ENCODE measurements around the gene ARRDC2.

Gene ARRDC2

GRCh38 chr19:18041054-18041453 is 33.1 kb downstream of the ARRDC2 start:
- TF ChIP-seq CREB1 (IDR thresholded peaks at IDR 0.05; ENCODE audit: low read depth) = no peak
- no peak for TF ChIP-seq MAX (IDR thresholded peaks at IDR 0.05)
- TF ChIP-seq, protein P1, sequence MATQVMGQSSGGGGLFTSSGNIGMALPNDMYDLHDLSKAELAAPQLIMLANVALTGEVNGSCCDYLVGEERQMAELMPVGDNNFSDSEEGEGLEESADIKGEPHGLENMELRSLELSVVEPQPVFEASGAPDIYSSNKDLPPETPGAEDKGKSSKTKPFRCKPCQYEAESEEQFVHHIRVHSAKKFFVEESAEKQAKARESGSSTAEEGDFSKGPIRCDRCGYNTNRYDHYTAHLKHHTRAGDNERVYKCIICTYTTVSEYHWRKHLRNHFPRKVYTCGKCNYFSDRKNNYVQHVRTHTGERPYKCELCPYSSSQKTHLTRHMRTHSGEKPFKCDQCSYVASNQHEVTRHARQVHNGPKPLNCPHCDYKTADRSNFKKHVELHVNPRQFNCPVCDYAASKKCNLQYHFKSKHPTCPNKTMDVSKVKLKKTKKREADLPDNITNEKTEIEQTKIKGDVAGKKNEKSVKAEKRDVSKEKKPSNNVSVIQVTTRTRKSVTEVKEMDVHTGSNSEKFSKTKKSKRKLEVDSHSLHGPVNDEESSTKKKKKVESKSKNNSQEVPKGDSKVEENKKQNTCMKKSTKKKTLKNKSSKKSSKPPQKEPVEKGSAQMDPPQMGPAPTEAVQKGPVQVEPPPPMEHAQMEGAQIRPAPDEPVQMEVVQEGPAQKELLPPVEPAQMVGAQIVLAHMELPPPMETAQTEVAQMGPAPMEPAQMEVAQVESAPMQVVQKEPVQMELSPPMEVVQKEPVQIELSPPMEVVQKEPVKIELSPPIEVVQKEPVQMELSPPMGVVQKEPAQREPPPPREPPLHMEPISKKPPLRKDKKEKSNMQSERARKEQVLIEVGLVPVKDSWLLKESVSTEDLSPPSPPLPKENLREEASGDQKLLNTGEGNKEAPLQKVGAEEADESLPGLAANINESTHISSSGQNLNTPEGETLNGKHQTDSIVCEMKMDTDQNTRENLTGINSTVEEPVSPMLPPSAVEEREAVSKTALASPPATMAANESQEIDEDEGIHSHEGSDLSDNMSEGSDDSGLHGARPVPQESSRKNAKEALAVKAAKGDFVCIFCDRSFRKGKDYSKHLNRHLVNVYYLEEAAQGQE (IDR thresholded peaks at IDR 0.05; ENCODE audit: low read depth) = no peak
- no peak for TF ChIP-seq TCF12 (IDR thresholded peaks at IDR 0.05; ENCODE audit: low read depth)
- no peak for TF ChIP-seq EGR1 (IDR thresholded peaks at IDR 0.05)
- no peak for TF ChIP-seq ZBTB7A (IDR thresholded peaks at IDR 0.05; ENCODE audit: low read depth)
- TF ChIP-seq FOXM1 (IDR thresholded peaks at IDR 0.05; ENCODE audit: borderline replicate concordance, low read depth) = no peak
- no peak for TF ChIP-seq YY1 (IDR thresholded peaks at IDR 0.05; ENCODE audit: low read depth)
- TF ChIP-seq TAF1 (IDR thresholded peaks at IDR 0.05; ENCODE audit: low read depth) = no peak
- TF ChIP-seq CEBPB (IDR thresholded peaks at IDR 0.05) = no peak
- no peak for TF ChIP-seq EP300 (IDR thresholded peaks at IDR 0.05; ENCODE audit: borderline replicate concordance)
- no peak for TF ChIP-seq RAD21 (IDR thresholded peaks at IDR 0.05; ENCODE audit: low read depth)
- TF ChIP-seq USF1 (IDR thresholded peaks at IDR 0.05) = no peak
- no peak for TF ChIP-seq TEAD4 (IDR thresholded peaks at IDR 0.05)
- no peak for TF ChIP-seq NFIC (IDR thresholded peaks at IDR 0.05)

- TF ChIP-seq CEBPB (IDR thresholded peaks at IDR 0.05) (no peak), FOXM1 (IDR thresholded peaks at IDR 0.05; ENCODE audit: borderline replicate concordance, low read depth) (no peak), ZBTB7A (IDR thresholded peaks at IDR 0.05; ENCODE audit: low read depth) (no peak), NFIC (IDR thresholded peaks at IDR 0.05) (no peak), CREB1 (IDR thresholded peaks at IDR 0.05; ENCODE audit: low read depth) (no peak), RAD21 (IDR thresholded peaks at IDR 0.05; ENCODE audit: low read depth) (no peak), EGR1 (IDR thresholded peaks at IDR 0.05) (no peak), USF1 (IDR thresholded peaks at IDR 0.05) (no peak), TCF12 (IDR thresholded peaks at IDR 0.05; ENCODE audit: low read depth) (no peak), TEAD4 (IDR thresholded peaks at IDR 0.05) (no peak), TAF1 (IDR thresholded peaks at IDR 0.05; ENCODE audit: low read depth) (no peak), MAX (IDR thresholded peaks at IDR 0.05) (no peak), EP300 (IDR thresholded peaks at IDR 0.05; ENCODE audit: borderline replicate concordance) (no peak), YY1 (IDR thresholded peaks at IDR 0.05; ENCODE audit: low read depth) (no peak)
- TF ChIP-seq, protein P1 (IDR thresholded peaks at IDR 0.05; ENCODE audit: low read depth) = no peak
These were observed 35.7 kb downstream of the ARRDC2 start for GRCh38 chr19:18043676-18044075.

GRCh38 chr19:18044825-18045304 is 36.9 kb downstream of the ARRDC2 start:
- TF ChIP-seq NFIC (IDR thresholded peaks at IDR 0.05) (no peak), TEAD4 (IDR thresholded peaks at IDR 0.05) (no peak), EGR1 (IDR thresholded peaks at IDR 0.05) (no peak), EP300 (IDR thresholded peaks at IDR 0.05; ENCODE audit: borderline replicate concordance) (no peak), RAD21 (IDR thresholded peaks at IDR 0.05; ENCODE audit: low read depth) (no peak), TCF12 (IDR thresholded peaks at IDR 0.05; ENCODE audit: low read depth) (no peak), USF1 (IDR thresholded peaks at IDR 0.05) (no peak), YY1 (IDR thresholded peaks at IDR 0.05; ENCODE audit: low read depth) (no peak), ZBTB7A (IDR thresholded peaks at IDR 0.05; ENCODE audit: low read depth) (no peak), CEBPB (IDR thresholded peaks at IDR 0.05) (no peak), TAF1 (IDR thresholded peaks at IDR 0.05; ENCODE audit: low read depth) (no peak), MAX (IDR thresholded peaks at IDR 0.05) (no peak), FOXM1 (IDR thresholded peaks at IDR 0.05; ENCODE audit: borderline replicate concordance, low read depth) (no peak), CREB1 (IDR thresholded peaks at IDR 0.05; ENCODE audit: low read depth) (no peak)
- TF ChIP-seq, protein P1 (IDR thresholded peaks at IDR 0.05; ENCODE audit: low read depth) = no peak

Data from Ishikawa (cell line).